Measurements from ENCODE around the gene VARS1.
"Not testable (repeated sequence)": the region's sequence is repeated elsewhere in the genome, so short reads cannot be mapped to it uniquely, and the experiment has no call there.

VARS1 gene

GRCh38 chr6:31795616-31796298 lies at the start of gene VARS1:
VARS1 (minus strand) TSS chr6:31795752; CDS start chr6:31795217, 535 bp downstream.
- DNase-seq (ENCODE audit: low read depth), result peak; percentile 89

- DNase-seq (ENCODE audit: low read depth), result no peak
Observed at GRCh38 chr6:31844507-31844906, 49.0 kb upstream of the VARS1 start.

- DNase-seq (ENCODE audit: low read depth), result no peak
Observed at GRCh38 chr6:31842053-31842452, 46.5 kb upstream of the VARS1 start.

- DNase-seq (ENCODE audit: low read depth), result not testable (repeated sequence)
Observed at GRCh38 chr6:31839779-31840126, 44.2 kb upstream of the VARS1 start.

GRCh38 chr6:31838968-31839367 lies 43.4 kb upstream of the VARS1 start:
- DNase-seq (ENCODE audit: low read depth), result no peak

GRCh38 chr6:31838114-31838553 lies 42.6 kb upstream of the VARS1 start:
- not testable (repeated sequence) for DNase-seq (ENCODE audit: low read depth)

GRCh38 chr6:31837369-31838113 lies 42.0 kb upstream of the VARS1 start:
- no peak for DNase-seq (ENCODE audit: low read depth)

- no peak for DNase-seq (ENCODE audit: low read depth)
Observed at GRCh38 chr6:31836474-31837368, 41.2 kb upstream of the VARS1 start.

- DNase-seq (ENCODE audit: low read depth), result no peak
Observed at GRCh38 chr6:31836047-31836473, 40.5 kb upstream of the VARS1 start.

GRCh38 chr6:31834367-31835250 lies 39.1 kb upstream of the VARS1 start:
- DNase-seq (ENCODE audit: low read depth), result no peak

GRCh38 chr6:31831350-31832215 lies 36.0 kb upstream of the VARS1 start:
- no peak for DNase-seq (ENCODE audit: low read depth)

GRCh38 chr6:31830886-31831335 lies 35.4 kb upstream of the VARS1 start:
- DNase-seq (ENCODE audit: low read depth), result no peak

- no peak for DNase-seq (ENCODE audit: low read depth)
Observed at GRCh38 chr6:31829633-31830283, 34.2 kb upstream of the VARS1 start.

GRCh38 chr6:31827286-31828079 lies 31.9 kb upstream of the VARS1 start, which contains the start of gene HSPA1B:
HSPA1B (plus strand) TSS chr6:31827738; CDS start chr6:31827951, 213 bp downstream.
- peak; percentile 98 for DNase-seq (ENCODE audit: low read depth)

GRCh38 chr6:31826793-31827285 lies 31.3 kb upstream of the VARS1 start:
- no peak for DNase-seq (ENCODE audit: low read depth)

GRCh38 chr6:31825553-31825952 lies 30.0 kb upstream of the VARS1 start:
- DNase-seq (ENCODE audit: low read depth), result no peak

- not testable (repeated sequence) for DNase-seq (ENCODE audit: low read depth)
Observed at GRCh38 chr6:31823592-31824196, 28.1 kb upstream of the VARS1 start.
